ENCODE results near the gene FCRL6.

DNA sequence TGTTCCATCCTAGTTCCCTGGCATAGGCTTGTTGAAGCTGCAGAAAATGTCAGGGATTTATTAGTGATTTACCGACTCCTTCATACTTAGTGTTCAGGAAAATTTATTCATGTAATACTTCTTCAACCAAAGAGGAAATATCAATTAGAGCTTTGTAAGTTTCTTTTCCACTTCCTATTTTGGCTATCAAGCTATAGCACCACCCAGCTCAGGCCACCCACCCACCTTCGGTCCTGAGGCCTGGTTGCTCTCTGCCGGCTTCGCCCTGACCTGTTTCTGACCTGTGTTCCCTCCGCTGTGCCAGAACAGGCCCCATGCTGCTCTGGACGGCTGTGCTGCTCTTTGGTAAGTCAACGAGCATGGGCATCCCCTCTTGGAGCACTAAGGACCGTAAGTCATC, at the start of gene FCRL6:
- TF ChIP-seq POLR2A (IDR thresholded peaks at IDR 0.05) (no peak), CTCF (IDR thresholded peaks at IDR 0.05 in 4 of 5, conservative IDR thresholded peaks at IDR 0.05 in 1 of 5) (no peak)
